GM18870 (cell line): ENCODE results near the gene GPR3.

Experiments
- ATAC-seq: cut with Tn5 transposase; IDR thresholded peaks from one replicate; pipeline ENCODE4 v1.9.1; 2021; ENCODE audit warnings: moderate library complexity; ENCODE audit not compliant: unreplicated experiment

GPR3 gene, protein sequence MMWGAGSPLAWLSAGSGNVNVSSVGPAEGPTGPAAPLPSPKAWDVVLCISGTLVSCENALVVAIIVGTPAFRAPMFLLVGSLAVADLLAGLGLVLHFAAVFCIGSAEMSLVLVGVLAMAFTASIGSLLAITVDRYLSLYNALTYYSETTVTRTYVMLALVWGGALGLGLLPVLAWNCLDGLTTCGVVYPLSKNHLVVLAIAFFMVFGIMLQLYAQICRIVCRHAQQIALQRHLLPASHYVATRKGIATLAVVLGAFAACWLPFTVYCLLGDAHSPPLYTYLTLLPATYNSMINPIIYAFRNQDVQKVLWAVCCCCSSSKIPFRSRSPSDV

DNA sequence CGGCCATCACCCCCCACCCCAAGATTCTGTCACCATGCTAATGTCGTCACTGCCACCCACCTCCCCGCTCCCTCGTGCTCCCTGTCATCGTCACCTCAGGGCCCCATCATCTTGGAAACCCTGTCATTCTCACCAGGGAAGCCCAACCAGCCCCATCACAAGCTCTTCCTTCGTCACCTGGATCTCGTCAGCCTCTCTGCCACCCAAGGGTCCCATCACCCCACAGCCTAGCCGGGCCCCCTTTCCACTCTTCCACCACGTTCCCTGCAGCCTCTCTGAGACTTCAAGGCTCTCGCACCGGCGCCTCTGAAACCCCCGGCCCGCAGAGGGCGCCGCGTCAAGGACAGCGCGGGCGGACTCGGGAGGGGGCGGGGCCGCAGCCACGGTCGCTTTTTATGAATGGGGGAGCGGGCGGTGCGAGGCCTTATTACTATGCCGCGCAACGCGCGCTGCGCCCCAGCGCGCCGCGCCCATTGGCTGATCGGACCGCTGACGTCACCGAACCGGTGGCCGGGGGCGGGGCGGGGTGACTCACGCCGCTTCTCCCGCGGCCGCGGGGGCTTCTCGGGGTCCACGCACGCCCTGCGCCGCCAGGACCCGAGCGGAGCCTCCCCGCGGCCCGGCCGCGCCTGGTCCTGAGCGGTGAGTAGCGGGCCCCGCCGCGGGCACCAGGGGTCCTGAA is at the start of gene GPR3:
TSS of gene GPR3 (plus strand) at position 527 of the 682 bp plus-strand sequence. CDS start 1,177 bp downstream, outside the sequence.
- ATAC-seq, result no peak

DNA sequence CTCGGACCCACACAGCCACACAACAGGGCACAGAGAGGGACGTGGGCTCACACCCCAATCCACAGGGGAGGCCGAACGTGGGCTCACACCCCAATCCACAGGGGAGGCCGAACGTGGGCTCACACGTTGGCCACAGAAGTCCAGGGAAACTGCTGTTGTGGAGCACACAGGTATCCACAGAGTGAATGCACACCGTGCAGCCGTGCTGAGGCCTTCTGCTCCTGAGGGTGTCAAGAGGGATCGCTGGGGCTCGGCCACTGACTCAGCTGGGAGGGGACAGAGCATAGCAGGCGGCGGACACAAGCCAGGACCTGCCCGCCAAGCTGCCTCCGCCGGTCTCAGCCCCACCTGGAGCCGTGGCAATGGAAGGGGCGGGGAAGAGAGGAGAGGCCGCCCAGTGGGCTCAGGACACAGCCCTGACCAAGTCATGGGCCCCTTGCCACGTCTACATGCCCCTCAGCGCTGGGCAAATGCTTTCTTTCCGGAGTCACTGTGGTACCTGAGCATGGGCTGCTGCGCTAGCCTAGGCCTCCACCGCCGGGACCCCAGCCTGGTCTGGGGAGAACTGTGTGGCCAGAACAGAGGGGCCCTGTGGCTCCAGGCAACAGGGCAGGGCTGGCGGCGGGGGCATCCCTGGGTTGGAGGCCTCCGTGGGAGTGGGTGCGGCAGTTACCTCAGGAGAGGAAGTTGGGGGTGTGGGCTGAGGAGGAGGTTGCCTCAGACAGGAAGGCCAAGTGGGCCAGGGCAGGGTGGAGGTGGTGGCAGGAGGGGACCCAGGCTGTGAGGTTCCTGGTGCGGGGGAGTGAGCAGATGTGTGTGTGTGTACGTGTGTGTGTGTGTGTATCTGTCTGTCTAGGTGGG is 49.4 kb upstream of the GPR3 start:
- ATAC-seq, result no peak

DNA sequence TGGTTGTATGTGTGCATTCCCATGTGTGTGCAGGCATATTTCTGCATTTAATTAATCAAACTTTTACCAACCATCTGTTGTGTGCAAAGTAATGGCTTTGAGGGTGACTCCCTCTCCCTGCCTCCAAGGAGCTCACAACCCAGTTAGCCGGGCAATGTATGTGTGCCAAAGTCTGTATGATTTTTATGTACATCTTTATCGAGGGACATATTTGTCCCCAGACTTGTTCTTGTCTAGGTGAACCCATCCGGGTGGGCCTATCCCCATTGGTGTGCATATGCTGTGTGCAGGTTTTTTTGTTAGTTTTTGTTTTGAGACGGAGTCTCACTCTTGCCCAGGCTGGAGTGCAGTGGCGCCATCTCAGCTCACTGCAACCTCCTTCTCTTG is 48.8 kb upstream of the GPR3 start:
- no peak for ATAC-seq

DNA sequence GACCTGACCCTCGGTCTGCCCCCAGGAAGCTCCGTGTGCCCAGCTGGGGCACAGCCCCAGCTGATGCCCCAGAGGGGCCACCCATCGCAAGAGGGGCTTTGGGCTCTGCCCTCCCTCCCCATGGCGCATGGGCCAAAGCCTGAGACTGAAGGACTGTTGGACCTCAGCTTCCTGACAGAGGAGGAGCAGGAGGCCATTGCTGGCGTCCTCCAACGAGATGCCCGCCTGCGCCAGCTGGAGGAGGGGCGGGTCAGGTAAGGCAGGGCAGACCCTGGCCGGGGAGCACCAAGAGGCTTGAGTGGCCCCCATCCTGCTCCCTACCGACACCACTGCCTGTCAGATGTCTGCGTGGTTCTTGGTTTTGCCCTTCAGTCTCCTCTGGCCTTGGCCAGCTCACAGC is 47.1 kb upstream of the GPR3 start:
- no peak for ATAC-seq

DNA sequence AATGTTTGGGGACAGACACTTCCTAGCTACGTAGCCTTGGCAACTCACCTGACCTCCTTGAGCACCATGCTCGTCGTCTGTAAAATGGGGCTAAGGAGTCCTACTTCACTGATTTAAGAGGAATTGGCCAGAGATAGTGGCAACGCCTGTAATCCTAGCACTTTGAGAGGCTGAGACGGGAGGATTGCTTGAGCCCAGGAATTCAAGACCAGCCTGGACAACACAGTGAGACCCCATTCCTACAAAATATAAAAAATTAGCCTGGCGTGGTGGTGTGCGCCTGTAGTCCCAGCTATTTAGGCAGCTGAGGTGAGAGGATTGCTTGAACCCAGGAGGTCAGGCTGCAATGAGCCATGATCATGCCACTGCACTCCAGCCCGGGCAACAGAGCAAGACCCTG is 46.1 kb upstream of the GPR3 start:
- ATAC-seq, result no peak

DNA sequence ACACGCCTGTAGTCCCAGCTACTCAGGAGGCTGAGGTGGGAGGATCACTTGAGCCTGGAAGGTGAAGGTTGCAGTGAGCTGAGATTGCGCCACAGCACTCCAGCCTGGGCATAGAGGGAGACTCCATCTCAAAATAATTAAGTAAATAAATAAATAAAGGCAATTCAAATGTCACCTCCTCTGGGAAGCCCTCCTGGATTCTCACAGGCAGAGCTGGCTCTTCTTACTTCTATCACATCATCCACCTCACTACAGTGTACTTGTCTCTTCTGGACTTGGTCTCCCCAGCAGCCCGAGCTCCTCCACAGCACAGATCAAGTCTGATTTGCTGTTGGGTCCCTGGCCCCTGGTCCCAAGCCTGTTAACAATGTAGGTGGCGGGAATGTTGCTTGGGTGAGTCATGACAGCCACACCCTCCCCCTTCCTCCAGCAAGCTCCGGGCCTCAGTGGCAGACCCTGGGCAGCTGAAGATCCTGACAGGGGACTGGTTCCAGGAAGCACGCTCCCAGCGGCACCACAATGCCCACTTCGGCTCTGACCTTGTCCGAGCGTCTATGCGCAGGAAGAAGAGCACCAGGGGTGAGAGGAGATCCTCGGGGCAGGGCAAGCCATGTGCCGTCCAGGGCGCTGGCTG is 45.3 kb upstream of the GPR3 start:
- no peak for ATAC-seq

DNA sequence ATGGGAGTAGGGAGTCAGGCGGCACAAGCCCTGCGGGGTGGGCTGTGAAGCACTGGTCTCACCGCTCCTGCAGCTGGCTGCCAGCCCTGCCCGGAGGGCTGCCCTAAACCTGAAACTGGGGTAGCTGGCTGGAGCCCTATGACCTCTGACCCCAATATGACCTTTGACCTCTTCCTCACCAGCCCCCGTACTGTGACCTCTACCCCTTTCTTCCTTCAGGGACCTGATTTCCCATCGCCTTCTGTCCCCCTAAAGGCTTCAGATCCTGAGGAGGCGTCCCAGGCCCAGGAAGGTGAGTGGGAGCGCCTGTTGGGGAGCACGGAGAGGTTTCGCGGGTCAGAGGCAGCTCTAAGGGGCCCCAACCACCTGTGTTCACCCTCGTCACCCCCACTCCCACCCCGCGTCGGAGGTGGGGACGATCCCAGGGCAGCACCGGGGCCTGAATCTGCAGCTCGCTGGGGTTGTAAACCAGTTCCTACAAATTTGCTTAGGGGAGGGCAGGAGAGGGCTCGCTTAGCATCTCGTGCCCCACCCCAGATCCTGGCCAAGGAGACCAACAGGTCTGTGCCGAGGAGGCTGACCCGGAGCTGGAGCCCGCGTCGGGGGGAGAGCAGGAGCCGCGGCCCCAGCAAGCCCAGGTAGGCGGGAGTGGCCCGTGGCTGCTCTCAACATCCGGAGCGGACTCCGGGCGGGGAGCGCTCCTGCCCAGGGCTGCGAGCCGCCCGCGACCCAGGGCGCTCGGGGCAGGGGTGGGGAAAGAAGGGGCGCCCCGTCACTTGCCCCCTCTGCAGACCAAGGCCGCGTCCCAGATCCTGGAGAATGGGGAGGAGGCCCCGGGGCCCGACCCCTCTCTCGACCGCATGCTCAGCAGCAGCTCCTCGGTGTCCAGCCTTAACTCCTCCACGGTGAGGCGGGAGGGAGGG is 43.3 kb upstream of the GPR3 start:
- ATAC-seq, result no peak

DNA sequence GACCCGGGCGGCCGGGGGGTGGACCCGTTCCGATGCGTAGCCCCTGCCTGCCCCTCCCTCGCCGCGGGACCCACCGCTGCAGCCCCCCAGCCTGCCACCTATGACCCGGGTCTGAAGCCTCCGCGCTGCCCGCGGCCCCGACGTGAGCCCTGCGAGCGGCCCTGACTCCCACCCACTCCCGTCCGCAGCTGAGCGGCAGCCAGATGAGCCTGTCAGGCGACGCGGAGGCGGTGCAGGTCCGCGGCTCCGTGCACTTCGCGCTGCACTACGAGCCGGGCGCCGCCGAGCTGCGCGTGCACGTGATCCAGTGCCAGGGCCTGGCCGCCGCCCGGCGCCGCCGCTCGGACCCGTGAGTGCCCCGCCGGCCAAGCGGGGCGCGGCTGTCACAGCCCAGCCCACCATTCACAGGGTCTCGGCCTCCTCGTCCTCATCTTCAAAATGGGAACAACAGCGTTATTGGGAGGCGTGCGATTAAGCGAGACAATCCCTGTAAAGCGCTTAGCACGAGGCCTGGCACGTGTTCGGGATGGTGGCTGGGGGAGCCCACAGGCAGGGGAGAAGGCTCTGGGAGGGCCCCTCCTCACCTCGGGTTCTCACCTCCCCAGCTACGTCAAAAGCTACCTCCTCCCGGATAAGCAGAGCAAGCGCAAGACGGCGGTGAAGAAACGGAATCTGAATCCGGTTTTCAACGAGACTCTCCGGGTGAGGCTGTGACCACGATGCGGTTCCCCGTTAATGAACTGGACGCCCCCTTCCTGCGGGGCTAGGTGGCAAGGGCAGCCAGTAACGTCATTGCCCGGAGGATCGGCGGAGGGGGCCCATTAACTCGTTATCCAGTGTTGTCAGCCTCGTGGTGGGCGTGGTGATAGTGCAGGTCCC is 42.4 kb upstream of the GPR3 start:
- no peak for ATAC-seq

DNA sequence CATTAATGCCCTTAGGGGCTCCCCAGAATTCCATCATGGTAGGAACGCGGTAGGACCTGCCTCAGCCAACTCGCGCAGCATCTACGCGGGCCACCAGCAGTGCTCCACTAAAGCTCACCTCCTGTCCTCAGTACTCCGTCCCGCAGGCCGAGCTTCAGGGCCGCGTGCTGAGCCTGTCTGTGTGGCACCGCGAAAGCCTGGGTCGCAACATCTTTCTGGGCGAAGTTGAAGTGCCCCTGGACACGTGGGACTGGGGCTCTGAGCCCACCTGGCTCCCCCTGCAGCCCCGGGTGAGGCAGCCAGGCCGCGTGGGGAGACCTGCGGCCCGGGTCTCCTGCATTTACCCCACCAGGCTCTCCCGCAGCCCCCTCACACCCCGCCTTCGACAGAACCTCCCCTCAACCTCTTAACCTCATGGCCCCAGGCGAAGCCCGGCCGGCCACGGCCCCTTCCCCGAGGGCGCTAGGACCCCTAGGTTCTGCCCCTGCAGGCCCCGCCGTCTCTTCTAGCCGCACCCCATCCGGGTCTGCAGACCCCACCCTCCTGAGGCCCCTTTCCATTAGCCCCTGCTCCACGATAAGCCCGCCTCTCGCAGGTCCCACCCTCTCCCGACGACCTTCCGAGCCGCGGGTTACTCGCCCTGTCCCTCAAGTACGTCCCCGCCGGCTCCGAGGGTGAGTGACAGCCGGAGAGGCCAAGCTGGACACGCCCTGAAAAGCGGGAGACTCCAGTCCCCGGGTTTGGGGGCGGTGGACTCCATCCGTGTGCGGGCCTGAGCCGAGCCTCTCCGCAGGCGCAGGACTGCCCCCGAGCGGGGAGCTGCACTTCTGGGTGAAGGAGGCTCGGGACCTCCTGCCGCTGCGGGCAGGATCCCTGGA is 41.5 kb upstream of the GPR3 start:
- ATAC-seq, result no peak

DNA sequence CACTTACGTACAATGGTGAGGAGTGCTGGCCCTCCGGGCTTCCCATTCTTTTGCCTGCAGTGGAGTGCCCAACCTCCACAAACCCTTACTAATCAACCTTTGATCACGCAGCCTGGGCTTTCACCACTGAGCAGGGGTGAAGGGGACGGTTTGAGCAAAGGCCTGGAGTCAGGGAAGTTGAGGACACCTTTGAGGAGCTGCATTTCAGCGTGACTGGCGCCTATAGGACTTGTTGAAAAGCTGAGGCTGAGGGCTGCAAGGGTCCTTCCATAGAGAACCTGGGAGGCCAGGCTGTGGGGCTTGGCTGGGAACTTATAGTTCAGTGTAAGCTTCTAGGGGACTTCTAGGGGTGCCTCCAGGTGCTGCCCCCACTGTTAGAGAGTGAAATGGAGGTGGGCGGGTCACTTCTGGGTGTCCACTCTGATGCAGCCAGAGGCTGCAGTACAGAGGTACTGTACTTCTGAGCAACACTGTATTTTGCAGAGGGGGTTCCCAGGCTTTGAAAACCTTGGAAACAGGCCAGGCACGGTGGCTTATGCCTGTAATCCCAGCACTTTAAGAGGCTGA is 40.8 kb upstream of the GPR3 start:
- no peak for ATAC-seq

DNA sequence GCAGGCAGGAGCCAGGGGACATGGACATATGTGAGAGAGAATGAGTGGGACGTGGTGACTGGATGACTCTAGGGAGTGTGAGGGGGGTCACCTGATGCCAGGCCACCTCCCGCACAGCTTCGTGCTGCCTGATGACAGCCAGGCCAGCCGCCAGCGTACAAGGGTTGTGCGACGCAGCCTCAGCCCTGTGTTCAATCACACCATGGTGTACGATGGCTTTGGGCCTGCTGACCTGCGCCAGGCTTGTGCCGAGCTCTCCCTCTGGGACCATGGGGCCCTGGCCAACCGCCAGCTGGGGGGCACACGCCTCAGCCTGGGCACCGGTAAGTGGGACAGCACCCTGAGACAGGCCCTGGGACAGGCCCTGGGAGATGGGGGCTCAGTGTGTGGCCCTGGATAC is 39.3 kb upstream of the GPR3 start:
- ATAC-seq, result no peak

DNA sequence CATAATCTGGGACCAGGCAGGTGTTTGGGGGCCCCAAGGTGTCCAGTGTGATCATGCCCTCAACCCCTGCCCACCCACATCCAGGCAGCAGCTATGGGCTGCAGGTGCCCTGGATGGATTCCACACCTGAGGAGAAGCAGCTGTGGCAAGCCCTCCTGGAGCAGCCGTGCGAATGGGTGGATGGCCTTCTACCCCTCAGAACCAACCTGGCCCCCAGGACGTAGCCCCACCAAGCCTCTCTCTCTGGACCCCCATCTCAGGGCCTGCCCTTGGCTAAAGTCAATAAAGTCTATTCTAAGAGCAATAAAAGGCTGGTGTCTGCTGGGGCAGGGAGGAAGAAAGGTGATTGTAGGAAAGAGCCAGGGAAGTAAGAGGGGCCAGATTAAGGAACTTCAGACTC is 38.8 kb upstream of the GPR3 start:
- ATAC-seq, result no peak

DNA sequence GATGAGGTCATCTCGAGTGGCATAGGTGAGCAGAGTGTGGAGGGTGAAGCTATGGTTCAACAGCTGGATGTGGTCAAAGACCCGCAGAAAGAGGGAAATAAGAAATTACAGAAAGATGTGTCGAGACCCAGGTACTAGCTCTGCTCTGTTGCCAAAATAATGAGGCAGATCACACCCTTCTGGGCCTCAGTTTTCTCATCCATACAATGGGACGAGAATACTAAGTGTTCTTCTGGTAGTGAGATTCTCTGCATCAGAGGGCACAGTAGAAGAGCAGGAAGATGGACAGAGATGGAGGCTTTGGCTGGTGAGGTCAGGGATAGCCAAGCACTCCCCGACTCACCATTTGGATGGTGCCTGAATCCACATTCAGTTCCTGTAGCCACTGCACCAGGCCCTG is 36.7 kb upstream of the GPR3 start:
- no peak for ATAC-seq

DNA sequence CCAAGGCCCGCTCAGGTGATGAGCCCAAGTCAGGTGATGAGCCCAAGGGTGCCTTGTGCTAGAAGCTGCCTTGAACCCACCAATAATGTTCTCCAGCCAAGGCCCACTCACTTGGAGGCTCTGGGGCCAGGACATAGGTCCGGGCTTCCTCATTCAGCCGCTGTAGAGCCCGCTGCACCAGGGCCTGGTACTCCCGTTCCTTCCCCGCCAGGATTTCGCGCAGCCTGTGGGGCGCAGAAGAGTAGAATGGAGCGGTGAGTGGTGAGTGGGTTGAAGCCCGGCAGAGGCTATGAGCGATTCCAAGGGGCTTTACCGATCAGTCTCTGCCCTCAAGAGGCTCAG is 36.2 kb upstream of the GPR3 start:
- ATAC-seq, result no peak

DNA sequence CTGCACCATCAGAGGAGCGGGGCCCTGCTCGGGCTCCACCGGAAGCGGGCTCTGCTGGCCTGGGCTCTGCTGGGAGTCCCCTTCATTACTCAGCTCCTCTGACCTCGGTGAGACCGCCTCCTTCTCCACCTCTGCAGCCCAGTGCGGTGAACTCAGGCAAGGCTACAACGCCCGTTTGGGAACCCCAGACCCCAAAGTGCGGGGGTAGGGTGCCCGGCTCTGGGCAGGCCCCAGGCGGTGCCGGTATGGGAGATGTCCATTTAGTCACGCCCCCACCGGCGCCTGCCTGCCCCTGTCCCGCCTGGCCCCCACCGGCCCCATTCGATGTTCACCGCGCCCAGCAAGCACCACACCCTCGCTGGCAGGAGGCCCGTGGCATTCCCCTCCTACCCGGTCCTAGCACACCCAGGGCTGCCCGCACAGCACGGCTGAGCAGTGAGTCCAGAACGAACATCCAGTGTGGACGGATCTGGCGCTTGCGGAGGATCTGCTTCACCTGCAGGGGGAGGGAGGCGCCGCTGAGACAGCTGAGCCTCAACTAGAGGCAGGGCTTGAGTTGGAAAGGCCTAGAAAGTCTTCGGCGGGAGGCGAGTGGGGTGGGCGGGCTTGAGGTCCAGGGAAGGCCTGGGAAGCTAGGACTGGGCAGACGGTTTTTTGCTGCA is 35.7 kb upstream of the GPR3 start:
- no peak for ATAC-seq

DNA sequence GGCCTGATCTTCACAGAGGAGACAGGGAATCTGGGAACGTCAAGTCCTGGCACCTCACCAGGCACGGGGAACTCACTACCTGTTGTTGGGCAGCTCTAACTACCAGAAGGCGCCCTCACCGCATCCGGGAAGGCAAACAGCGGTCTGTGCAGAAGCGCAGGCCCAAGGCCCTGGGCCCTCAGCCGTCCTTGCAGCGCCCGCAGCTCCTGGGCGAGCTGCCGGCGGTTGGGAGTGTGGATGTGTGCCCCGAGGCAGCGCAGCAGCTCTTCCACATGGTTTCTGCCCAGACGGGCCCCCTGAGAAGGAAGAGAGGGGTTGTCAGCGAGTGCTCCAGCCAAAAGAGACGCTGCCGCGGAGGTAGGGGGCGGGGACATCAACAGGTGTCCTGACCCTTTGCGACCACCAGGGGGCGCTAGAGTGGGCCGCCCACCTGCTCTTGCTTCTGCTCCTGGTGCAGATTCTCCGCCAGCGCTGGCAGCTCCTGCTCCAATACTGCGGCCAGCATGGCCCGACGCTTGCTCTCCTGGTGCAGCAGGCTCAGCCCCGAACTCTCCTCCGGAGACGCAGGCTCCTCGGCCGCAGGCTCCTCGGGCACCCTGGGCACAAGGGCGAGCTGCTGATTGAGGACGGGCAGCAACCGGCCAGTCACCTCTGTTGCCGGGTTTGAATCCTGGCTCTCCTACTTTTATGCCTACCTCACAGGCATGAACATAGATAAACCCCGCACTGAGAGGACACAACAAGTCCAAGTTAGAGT is 35.0 kb upstream of the GPR3 start:
- ATAC-seq, result no peak
